WI38 (cell line): ENCODE results near the gene LMAN2.

Experiments
- H3K4me3 ChIP-seq: 2 replicates; pipeline ENCODE4 v1.5.1; 2011; ENCODE audit warnings: low read depth, mild to moderate bottlenecking, control low read depth, low read length
- CTCF ChIP-seq: IDR thresholded peaks from 2 replicates; pipeline ENCODE4 v1.5.1; 2012; ENCODE audit warnings: low read depth, mild to moderate bottlenecking, control low read depth, low read length

The LMAN2 gene

GRCh38 chr5:177327539-177328522, 23.6 kb downstream of the LMAN2 start:
- no peak overlapping the region for H3K4me3 ChIP-seq
- no peak for TF ChIP-seq CTCF

- no peak overlapping the region for H3K4me3 ChIP-seq
- TF ChIP-seq CTCF = no peak
Observed at GRCh38 chr5:177325868-177326381, 25.5 kb downstream of the LMAN2 start.

GRCh38 chr5:177320879-177321278, 30.6 kb downstream of the LMAN2 start:
- no peak for TF ChIP-seq CTCF
- H3K4me3 ChIP-seq = no peak overlapping the region

- TF ChIP-seq CTCF = no peak
- H3K4me3 ChIP-seq = no peak overlapping the region
Observed at GRCh38 chr5:177319913-177320588, 31.4 kb downstream of the LMAN2 start.

GRCh38 chr5:177317959-177318377, 33.5 kb downstream of the LMAN2 start:
- peak; percentile 83 for TF ChIP-seq CTCF
- H3K4me3 ChIP-seq = no peak overlapping the region

- no peak overlapping the region for H3K4me3 ChIP-seq
- TF ChIP-seq CTCF = no peak
Observed at GRCh38 chr5:177316005-177316404, 35.5 kb downstream of the LMAN2 start.

GRCh38 chr5:177315411-177315810, 36.1 kb downstream of the LMAN2 start:
- H3K4me3 ChIP-seq = no peak overlapping the region
- TF ChIP-seq CTCF = no peak
